HEK293 (cell line): ENCODE data around the gene TXNRD2.

Source experiments
- ZBTB21 ChIP-seq: fragments of 450-650 bp; formaldehyde crosslinking; IDR thresholded peaks from 2 replicates; pipeline ENCODE4 v1.5.1; 2017; ENCODE audit warnings: missing biosample characterization, missing genetic modification characterization
- ZNF416 ChIP-seq: fragments of 450-650 bp; formaldehyde crosslinking; IDR thresholded peaks from 2 replicates; pipeline ENCODE4 v1.5.1; 2016; ENCODE audit warnings: missing biosample characterization, missing genetic modification characterization
- ZNF513 ChIP-seq: fragments of 450-650 bp; IDR thresholded peaks from 2 replicates; pipeline ENCODE4 v1.5.1; 2018; ENCODE audit warnings: missing biosample characterization, missing genetic modification characterization
- ZNF561 ChIP-seq: fragments of 450-650 bp; IDR thresholded peaks from 2 replicates; pipeline ENCODE4 v1.5.1; 2018; ENCODE audit warnings: missing biosample characterization, missing genetic modification characterization, borderline replicate concordance
- ZNF768 ChIP-seq: fragments of 450-650 bp; formaldehyde crosslinking; IDR thresholded peaks from 2 replicates; pipeline ENCODE4 v1.5.1; 2018; ENCODE audit warnings: missing biosample characterization, mild to moderate bottlenecking, missing genetic modification characterization
- ZNF791 ChIP-seq: fragments of 450-650 bp; formaldehyde crosslinking; IDR thresholded peaks from 2 replicates; pipeline ENCODE4 v1.5.1; 2016; ENCODE audit warnings: missing biosample characterization, missing genetic modification characterization
- TF ChIP-seq, protein P1 (sequence below): fragments of 450-650 bp; formaldehyde crosslinking; IDR thresholded peaks from 2 replicates; pipeline ENCODE4 v1.5.1; 2016; ENCODE audit warnings: missing biosample characterization, missing genetic modification characterization
- TF ChIP-seq, protein P2 (sequence below): fragments of 450-650 bp; formaldehyde crosslinking; IDR thresholded peaks from 2 replicates; pipeline ENCODE4 v1.5.1; 2016; ENCODE audit warnings: missing biosample characterization, missing genetic modification characterization

- no peak for TF ChIP-seq ZNF561 (tag by site-specific recombination)
- TF ChIP-seq ZBTB21 (tag by site-specific recombination), result no peak
- TF ChIP-seq, protein P1, sequence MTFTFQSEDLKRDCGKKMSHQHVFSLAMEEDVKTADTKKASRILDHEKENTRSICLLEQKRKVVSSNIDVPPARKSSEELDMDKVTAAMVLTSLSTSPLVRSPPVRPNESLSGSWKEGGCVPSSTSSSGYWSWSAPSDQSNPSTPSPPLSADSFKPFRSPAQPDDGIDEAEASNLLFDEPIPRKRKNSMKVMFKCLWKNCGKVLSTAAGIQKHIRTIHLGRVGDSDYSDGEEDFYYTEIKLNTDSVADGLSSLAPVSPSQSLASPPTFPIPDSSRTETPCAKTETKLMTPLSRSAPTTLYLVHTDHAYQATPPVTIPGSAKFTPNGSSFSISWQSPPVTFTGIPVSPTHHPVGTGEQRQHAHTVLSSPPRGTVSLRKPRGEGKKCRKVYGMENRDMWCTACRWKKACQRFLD (tag by site-specific recombination), result no peak
- no peak for TF ChIP-seq ZNF416 (tag by site-specific recombination)
- no peak for TF ChIP-seq ZNF768 (tag by site-specific recombination)
- TF ChIP-seq, protein P2, sequence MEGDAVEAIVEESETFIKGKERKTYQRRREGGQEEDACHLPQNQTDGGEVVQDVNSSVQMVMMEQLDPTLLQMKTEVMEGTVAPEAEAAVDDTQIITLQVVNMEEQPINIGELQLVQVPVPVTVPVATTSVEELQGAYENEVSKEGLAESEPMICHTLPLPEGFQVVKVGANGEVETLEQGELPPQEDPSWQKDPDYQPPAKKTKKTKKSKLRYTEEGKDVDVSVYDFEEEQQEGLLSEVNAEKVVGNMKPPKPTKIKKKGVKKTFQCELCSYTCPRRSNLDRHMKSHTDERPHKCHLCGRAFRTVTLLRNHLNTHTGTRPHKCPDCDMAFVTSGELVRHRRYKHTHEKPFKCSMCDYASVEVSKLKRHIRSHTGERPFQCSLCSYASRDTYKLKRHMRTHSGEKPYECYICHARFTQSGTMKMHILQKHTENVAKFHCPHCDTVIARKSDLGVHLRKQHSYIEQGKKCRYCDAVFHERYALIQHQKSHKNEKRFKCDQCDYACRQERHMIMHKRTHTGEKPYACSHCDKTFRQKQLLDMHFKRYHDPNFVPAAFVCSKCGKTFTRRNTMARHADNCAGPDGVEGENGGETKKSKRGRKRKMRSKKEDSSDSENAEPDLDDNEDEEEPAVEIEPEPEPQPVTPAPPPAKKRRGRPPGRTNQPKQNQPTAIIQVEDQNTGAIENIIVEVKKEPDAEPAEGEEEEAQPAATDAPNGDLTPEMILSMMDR (tag by site-specific recombination), result no peak
- TF ChIP-seq ZNF791 (tag by site-specific recombination), result no peak
- TF ChIP-seq ZNF513 (tag by site-specific recombination), result no peak
These were observed 21.5 kb upstream of the TXNRD2 start for GRCh38 chr22:19962909-19963806.
